CD4-positive, CD25-positive, alpha-beta regulatory T cell (primary cell): ENCODE results near the gene DLG2. TPM values are rescaled to one million over a fixed set of nuclear protein-coding genes. Genes with fewer than 3 reads are reported as not detected.

Experiments
- ATAC-seq, 2 donors: fragments of 150-1000 bp; cut with Tn5 transposase; one replicate each; pipeline ENCODE4 v1.10.0; 2021; ENCODE audit warnings: low read depth in 2 of 2, moderate number of reproducible peaks in 2 of 2, moderate library complexity in 1 of 2
- DNase-seq, 3 donors: peaks; one replicate each; pipeline versions ENCODE4 v3.0.0 to v3.0.0-alpha.2; 2012 to 2022; ENCODE audit warnings: mixed read lengths in 1 of 3
- H3K27ac ChIP-seq: one replicate; pipeline ENCODE4 v1.7.0; 2013; ENCODE audit warnings: mild to moderate bottlenecking, low read length; ENCODE audit not compliant: insufficient read depth, poor library complexity, severe bottlenecking
- H3K27me3 ChIP-seq: one replicate; pipeline ENCODE4 v1.7.0; 2013; ENCODE audit warnings: low read length; ENCODE audit not compliant: control insufficient read depth, insufficient read depth
- H3K36me3 ChIP-seq: one replicate; pipeline ENCODE4 v1.7.0; 2013; ENCODE audit warnings: mild to moderate bottlenecking, low read length, moderate library complexity; ENCODE audit not compliant: control insufficient read depth, insufficient read depth
- H3K4me1 ChIP-seq: 2 replicates; pipeline ENCODE4 v1.7.0; 2013; ENCODE audit warnings: mild to moderate bottlenecking, low read length; ENCODE audit not compliant: insufficient read depth, control insufficient read depth, poor library complexity, severe bottlenecking
- H3K4me3 ChIP-seq: one replicate; pipeline ENCODE4 v1.7.0; 2013; ENCODE audit warnings: low read depth, mild to moderate bottlenecking, low read length, moderate library complexity
- H3K9me3 ChIP-seq, 2 experiments: 1 replicate in 1 of 2; 2 replicates in 1 of 2; pipeline ENCODE4 v1.7.0; 2013; ENCODE audit warnings: low read length in 2 of 2, mild to moderate bottlenecking in 1 of 2, moderate library complexity in 1 of 2; ENCODE audit not compliant: control insufficient read depth in 2 of 2
- H3K27ac Mint-ChIP-seq, 3 donors: one replicate each; pipeline ENCODE4 v1.8.0; 2020 to 2022; ENCODE audit warnings: mild to moderate bottlenecking in 3 of 3, mixed read lengths in 3 of 3, moderate library complexity in 2 of 3
- H3K27me3 Mint-ChIP-seq: one replicate; pipeline ENCODE4 v1.8.0; 2022; ENCODE audit warnings: mild to moderate bottlenecking, mixed read lengths
- H3K36me3 Mint-ChIP-seq: one replicate; pipeline ENCODE4 v1.8.0; 2020; ENCODE audit warnings: mixed read lengths
- H3K4me1 Mint-ChIP-seq, 4 donors: one replicate each; pipeline ENCODE4 v1.8.0; 2020 to 2022; ENCODE audit warnings: mixed read lengths in 4 of 4, mild to moderate bottlenecking in 1 of 4
- H3K4me3 Mint-ChIP-seq, 4 donors: one replicate each; pipeline ENCODE4 v1.8.0; 2020 to 2022; ENCODE audit warnings: mild to moderate bottlenecking in 4 of 4, mixed read lengths in 4 of 4, moderate library complexity in 3 of 4
- H3K9me3 Mint-ChIP-seq, 7 donors: one replicate each; pipeline ENCODE4 v1.8.0; 2020 to 2022; ENCODE audit warnings: mixed read lengths in 7 of 7, mild to moderate bottlenecking in 3 of 7, moderate library complexity in 2 of 7
- polyA plus RNA-seq, 4 donors: library from polyadenylated mRNA; unstranded; fragments of 300-500 nt; fragmentation: Illumina TruSeq; gene quantifications; one replicate each; pipeline ENCODE4 v1.2.3, GENCODE V29; 2021
- total RNA-seq: library from RNA; stranded (reverse); gene quantifications from one replicate; pipeline ENCODE4 v1.2.3, GENCODE V29; 2022

Gene DLG2
- total and polyA plus RNA-seq, 5 donors from 2014 or later: 0.26 to 2.0 (median 0.94) TPM

- Mint-ChIP-seq H3K36me3 (no peaks in the 10 kb centered on the region), H3K9me3 (peaks cover 5 to 49% (median 19%) of the 10 kb centered on the region in 7 donors), H3K4me1 (no peaks in the 10 kb centered on the region), H3K4me3 (no peak overlapping the region), H3K27me3 (no peaks in the 10 kb centered on the region), H3K27ac (no peak overlapping the region)
- Histone ChIP-seq H3K9me3 (peaks cover 0 to 7% of the 10 kb centered on the region in 2 experiments), H3K27ac (no peak overlapping the region), H3K4me1 (no peaks in the 10 kb centered on the region), H3K36me3 (no peaks in the 10 kb centered on the region), H3K27me3 (no peaks in the 10 kb centered on the region), H3K4me3 (no peak overlapping the region)
- no peak for ATAC-seq
- no peak for DNase-seq
Observed at GRCh38 chr11:85394283-85394682, 232.9 kb downstream of the DLG2 start.

GRCh38 chr11:85391141-85391540 is 236.0 kb downstream of the DLG2 start:
- no peaks in the 10 kb centered on the region for H3K27me3 ChIP-seq
- ATAC-seq: no peak
- peaks cover 3 to 47% (median 14%) of the 10 kb centered on the region in 7 donors for H3K9me3 Mint-ChIP-seq

GRCh38 chr11:85385547-85385946 is 241.6 kb downstream of the DLG2 start:
- Mint-ChIP-seq H3K27me3 (no peaks in the 10 kb centered on the region), H3K4me3 (no peak overlapping the region), H3K4me1 (no peaks in the 10 kb centered on the region), H3K9me3 (peaks cover 1 to 47% (median 7%) of the 10 kb centered on the region in 7 donors), H3K27ac (no peak overlapping the region), H3K36me3 (no peaks in the 10 kb centered on the region)
- no peaks in the 10 kb centered on the region for H3K4me1 ChIP-seq
- H3K27me3 ChIP-seq: no peaks in the 10 kb centered on the region
- H3K36me3 ChIP-seq: no peaks in the 10 kb centered on the region
- ATAC-seq (no peak), DNase-seq (no peak)
- H3K9me3 ChIP-seq: peaks cover 0 to 6% of the 10 kb centered on the region in 2 experiments
- no peak overlapping the region for H3K4me3 ChIP-seq
- no peak overlapping the region for H3K27ac ChIP-seq

More at GRCh38 chr11:85391141-85391540, 236.0 kb downstream of the DLG2 start:
- no peak overlapping the region for H3K27ac Mint-ChIP-seq
- H3K27me3 Mint-ChIP-seq: no peaks in the 10 kb centered on the region
- no peak for DNase-seq
- no peaks in the 10 kb centered on the region for H3K36me3 Mint-ChIP-seq
- H3K4me1 Mint-ChIP-seq: no peaks in the 10 kb centered on the region
- Histone ChIP-seq H3K4me3 (no peak overlapping the region), H3K4me1 (no peaks in the 10 kb centered on the region), H3K27ac (no peak overlapping the region), H3K36me3 (no peaks in the 10 kb centered on the region), H3K9me3 (peaks cover 6 to 7% of the 10 kb centered on the region in 2 experiments)
- no peak overlapping the region for H3K4me3 Mint-ChIP-seq

- H3K27ac ChIP-seq: no peak overlapping the region
- DNase-seq (no peak), ATAC-seq (no peak)
- Mint-ChIP-seq H3K36me3 (no peaks in the 10 kb centered on the region), H3K4me3 (no peak overlapping the region), H3K27me3 (no peaks in the 10 kb centered on the region), H3K27ac (no peak overlapping the region), H3K9me3 (peaks cover 0 to 45% (median 11%) of the 10 kb centered on the region in 7 donors), H3K4me1 (no peaks in the 10 kb centered on the region)
- H3K36me3 ChIP-seq: no peaks in the 10 kb centered on the region
- peaks cover 0 to 6% of the 10 kb centered on the region in 2 experiments for H3K9me3 ChIP-seq
- no peaks in the 10 kb centered on the region for H3K27me3 ChIP-seq
- no peak overlapping the region for H3K4me3 ChIP-seq
- H3K4me1 ChIP-seq: no peaks in the 10 kb centered on the region
Observed at GRCh38 chr11:85385111-85385510, 242.0 kb downstream of the DLG2 start.

- Histone ChIP-seq H3K4me3 (no peak overlapping the region), H3K9me3 (no peaks in the 10 kb centered on the region), H3K27me3 (no peaks in the 10 kb centered on the region), H3K27ac (no peak overlapping the region), H3K4me1 (no peaks in the 10 kb centered on the region), H3K36me3 (no peaks in the 10 kb centered on the region)
- DNase-seq: no peak
- peaks cover 0 to 43% (median 13%) of the 10 kb centered on the region in 7 donors for H3K9me3 Mint-ChIP-seq
- no peaks in the 10 kb centered on the region for H3K27me3 Mint-ChIP-seq
- no peak overlapping the region for H3K27ac Mint-ChIP-seq
- H3K36me3 Mint-ChIP-seq: no peaks in the 10 kb centered on the region
- no peak overlapping the region for H3K4me3 Mint-ChIP-seq
- no peak for ATAC-seq
- no peaks in the 10 kb centered on the region for H3K4me1 Mint-ChIP-seq
Observed at GRCh38 chr11:85379066-85379465, 248.1 kb downstream of the DLG2 start.

GRCh38 chr11:85377901-85378300 is 249.2 kb downstream of the DLG2 start:
- Mint-ChIP-seq H3K36me3 (no peaks in the 10 kb centered on the region), H3K4me1 (no peaks in the 10 kb centered on the region), H3K27me3 (no peaks in the 10 kb centered on the region), H3K4me3 (no peak overlapping the region), H3K27ac (no peak overlapping the region), H3K9me3 (peaks cover 0 to 35% (median 8%) of the 10 kb centered on the region in 7 donors)
- H3K27me3 ChIP-seq: no peaks in the 10 kb centered on the region
- no peak overlapping the region for H3K4me3 ChIP-seq
- H3K36me3 ChIP-seq: no peaks in the 10 kb centered on the region
- H3K9me3 ChIP-seq: peaks cover 0 to 2% of the 10 kb centered on the region in 2 experiments
- DNase-seq (no peak), ATAC-seq (no peak)
- H3K27ac ChIP-seq: no peak overlapping the region
- no peaks in the 10 kb centered on the region for H3K4me1 ChIP-seq

GRCh38 chr11:85359859-85360258 is 267.3 kb downstream of the DLG2 start:
- Histone ChIP-seq H3K4me1 (no peaks in the 10 kb centered on the region), H3K9me3 (peaks cover 1 to 4% of the 10 kb centered on the region in 2 experiments), H3K27me3 (no peaks in the 10 kb centered on the region), H3K36me3 (no peaks in the 10 kb centered on the region), H3K27ac (no peak overlapping the region), H3K4me3 (no peak overlapping the region)
- Mint-ChIP-seq H3K9me3 (peaks cover 4 to 25% (median 11%) of the 10 kb centered on the region in 7 donors), H3K4me3 (no peak overlapping the region), H3K27me3 (no peaks in the 10 kb centered on the region), H3K27ac (no peak overlapping the region), H3K36me3 (no peaks in the 10 kb centered on the region), H3K4me1 (no peaks in the 10 kb centered on the region)
- DNase-seq: no peak
- no peak for ATAC-seq

- H3K36me3 Mint-ChIP-seq: no peaks in the 10 kb centered on the region
- H3K4me3 Mint-ChIP-seq: no peak overlapping the region
- Histone ChIP-seq H3K4me1 (no peaks in the 10 kb centered on the region), H3K27ac (no peak overlapping the region), H3K27me3 (no peaks in the 10 kb centered on the region), H3K4me3 (no peak overlapping the region), H3K9me3 (peaks cover 0 to 1% of the 10 kb centered on the region in 2 experiments), H3K36me3 (no peaks in the 10 kb centered on the region)
- peaks cover 4 to 29% (median 11%) of the 10 kb centered on the region in 7 donors for H3K9me3 Mint-ChIP-seq
- ATAC-seq (no peak), DNase-seq (no peak)
- no peaks in the 10 kb centered on the region for H3K27me3 Mint-ChIP-seq
- H3K27ac Mint-ChIP-seq: no peak overlapping the region
- no peaks in the 10 kb centered on the region for H3K4me1 Mint-ChIP-seq
Observed at GRCh38 chr11:85355921-85356320, 271.2 kb downstream of the DLG2 start.
